Activated CD4-positive, alpha-beta memory T cell treated with anti-CD3 and anti-CD28 coated beads for 36 hours (primary cell): ENCODE results near the gene TSPAN33. TPM values are rescaled to one million over a fixed set of nuclear protein-coding genes. Genes with fewer than 3 reads are reported as not detected.

ENCODE experiments used
- CTCF ChIA-PET: fragments of 350-600 bp; sonication (Branson Sonifier 250); formaldehyde crosslinking; loops from one replicate; lab custom pipeline; 2021; ENCODE audit warnings: antibody characterized with exemption, inconsistent platforms; lab: Charles Lee
- POLR2A ChIA-PET: fragments of 350-600 bp; sonication (Branson Sonifier 250); formaldehyde crosslinking; loops from one replicate; lab custom pipeline; 2021; ENCODE audit warnings: antibody characterized with exemption; lab: Charles Lee
- DNase-seq: peaks from one replicate; pipeline ENCODE4 v3.0.0-alpha.2; 2020
- H3K27ac Mint-ChIP-seq: one replicate; pipeline ENCODE4 v1.8.0; 2021; ENCODE audit warnings: mixed read lengths
- H3K27me3 Mint-ChIP-seq: one replicate; pipeline ENCODE4 v1.8.0; 2021; ENCODE audit warnings: mixed read lengths
- H3K36me3 Mint-ChIP-seq: one replicate; pipeline ENCODE4 v1.8.0; 2021; ENCODE audit warnings: mixed read lengths
- H3K4me1 Mint-ChIP-seq: one replicate; pipeline ENCODE4 v1.8.0; 2021; ENCODE audit warnings: low read depth, mixed read lengths
- H3K4me3 Mint-ChIP-seq: one replicate; pipeline ENCODE4 v1.8.0; 2021; ENCODE audit warnings: mild to moderate bottlenecking, mixed read lengths
- H3K9me3 Mint-ChIP-seq: one replicate; pipeline ENCODE4 v1.8.0; 2021; ENCODE audit warnings: mixed read lengths
- intact Hi-C: fragments of 100-400 bp; cut with micrococcal nuclease; formaldehyde crosslinking; loops from one replicate; pipeline ENCODE4 v1.15.1; 2023
- total RNA-seq, 2 experiments: library from RNA; stranded (reverse); gene quantifications; one replicate each; pipeline ENCODE4 v1.2.3, GENCODE V29; 2021

Gene TSPAN33
- 1 to 10 TPM; 3.3 to 4.1 TPM for total RNA-seq

DNA sequence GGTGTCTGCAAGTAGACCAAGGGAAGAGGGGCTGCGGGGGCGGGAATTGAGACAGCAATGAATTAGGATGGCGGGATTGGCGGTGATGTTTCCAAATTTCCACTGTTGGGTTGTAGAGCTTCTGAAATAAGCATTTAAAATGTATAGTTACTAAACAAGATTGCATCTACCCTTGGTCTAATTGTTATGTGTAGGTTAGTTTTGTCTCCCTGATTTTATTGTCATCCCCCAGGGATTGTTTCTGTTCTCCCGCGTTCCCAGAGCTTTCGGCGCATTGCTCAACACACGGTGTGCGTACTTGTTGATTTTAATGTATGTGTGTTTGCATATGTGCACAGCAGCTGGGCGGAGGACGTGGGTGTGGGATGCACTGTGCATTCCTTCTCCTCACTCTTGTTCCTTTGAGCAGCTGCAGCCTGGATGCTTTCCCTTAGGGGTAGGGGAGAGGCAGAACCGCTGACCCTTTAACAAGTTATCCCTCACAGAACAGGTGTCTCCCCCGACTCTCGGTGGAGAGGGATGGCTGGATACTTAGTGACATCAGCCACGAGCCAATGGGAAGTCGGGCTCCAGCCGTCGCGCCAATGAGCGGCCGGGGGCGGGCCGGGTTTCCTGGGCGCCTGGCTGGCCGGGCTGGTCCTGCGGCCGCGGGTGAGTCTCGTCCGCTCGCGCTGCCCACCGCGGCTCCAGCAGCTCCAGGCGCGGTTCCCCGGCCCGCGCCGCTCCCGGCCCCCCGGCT is at the start of gene TSPAN33:
Gene TSPAN33 (plus strand): TSS at position 613 of the 739 bp plus-strand sequence. CDS start 274 bp downstream, outside the sequence.
- peak; percentile 78 for DNase-seq
- ChIA-PET POLR2A (no interaction called here), CTCF (interaction anchor here (0.6 to 1.9 kb wide), 4 partner anchors 19 to 838 kb away, joined by 3 to 16 read pairs (median 4); no protein-coding TSS in a partner anchor)
- no peak within 1 kb of the TSS for H3K27ac Mint-ChIP-seq
- peaks cover 11% of the 10 kb centered on the region for H3K4me1 Mint-ChIP-seq
- peaks cover 26% of the 10 kb centered on the region for H3K27me3 Mint-ChIP-seq
- H3K4me3 Mint-ChIP-seq = peak within 1 kb of the TSS; percentile 87
- intact Hi-C loops = no loop called here
- H3K9me3 Mint-ChIP-seq = no peaks in the 10 kb centered on the region
- H3K36me3 Mint-ChIP-seq = no peaks in the 10 kb centered on the region

DNA sequence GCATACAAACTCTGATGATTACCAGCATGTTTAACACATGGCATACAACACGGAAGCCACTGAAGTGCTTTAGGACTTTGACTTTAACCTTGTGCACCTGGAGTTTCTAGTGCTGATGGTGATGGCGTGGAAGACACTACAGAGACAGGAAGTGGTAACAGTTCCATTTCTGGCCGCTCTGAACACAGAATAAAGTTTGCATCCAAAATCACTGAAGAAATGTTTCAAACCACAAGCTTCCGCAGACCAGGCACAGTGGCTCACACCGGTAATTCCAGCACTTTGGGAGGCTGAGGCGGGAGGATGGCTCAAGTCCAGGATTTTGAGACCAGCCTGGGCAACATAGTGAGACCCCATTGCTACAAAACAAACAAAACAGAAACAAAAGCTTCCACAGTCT is 49.2 kb upstream of the TSPAN33 start:
- POLR2A ChIA-PET = no interaction called here
- Mint-ChIP-seq H3K4me3 (peak overlapping the region; percentile 18), H3K27me3 (peaks cover 1% of the 10 kb centered on the region), H3K36me3 (no peaks in the 10 kb centered on the region), H3K4me1 (peaks cover 11% of the 10 kb centered on the region), H3K9me3 (no peaks in the 10 kb centered on the region), H3K27ac (no peak overlapping the region)
- CTCF ChIA-PET = interaction anchor here (1.2 kb wide), 2 partner anchors 12 to 68 kb away, joined by 3 to 6 read pairs; no protein-coding TSS in a partner anchor
- DNase-seq = peak; percentile 24
- intact Hi-C loops = no loop called here

DNA sequence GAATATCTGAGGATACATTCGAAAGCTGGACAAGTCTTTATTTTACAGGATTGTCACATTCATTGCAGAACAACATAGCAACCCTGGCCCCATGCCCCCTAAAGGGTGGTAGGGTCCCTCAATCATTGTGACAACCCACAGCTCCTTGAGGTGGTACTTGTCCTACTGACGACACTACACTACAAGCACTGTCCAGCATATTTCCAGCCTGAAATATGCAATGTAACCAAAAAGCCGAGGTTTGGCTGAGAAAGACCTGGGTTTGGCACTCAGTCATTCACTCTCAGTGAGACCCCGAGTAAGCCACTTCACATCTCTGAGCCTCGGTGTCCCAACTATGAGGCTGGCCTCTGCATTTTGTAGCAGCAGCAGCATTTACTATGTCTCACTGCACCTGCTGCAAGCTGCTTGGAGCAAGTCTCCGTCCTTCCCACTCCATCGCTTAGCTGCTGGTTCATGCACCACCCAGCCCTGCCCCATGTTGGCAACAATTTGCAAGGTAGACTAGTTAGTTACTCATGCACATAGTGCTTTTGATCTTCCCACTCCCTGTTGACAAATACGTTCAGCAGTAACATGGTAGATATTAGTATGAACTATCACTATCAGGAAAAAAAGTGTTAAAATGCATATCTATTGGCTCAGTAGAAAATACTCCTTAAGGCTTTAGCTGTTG is 46.0 kb upstream of the TSPAN33 start:
- H3K27ac Mint-ChIP-seq = no peak overlapping the region
- H3K9me3 Mint-ChIP-seq = no peaks in the 10 kb centered on the region
- CTCF ChIA-PET = interaction anchor here (0.6 to 3.5 kb wide), 4 partner anchors 8 to 112 kb away, joined by 3 to 19 read pairs (median 4); no protein-coding TSS in a partner anchor
- peaks cover 6% of the 10 kb centered on the region for H3K4me1 Mint-ChIP-seq
- POLR2A ChIA-PET = no interaction called here
- no peaks in the 10 kb centered on the region for H3K27me3 Mint-ChIP-seq
- intact Hi-C loops = no loop called here
- H3K36me3 Mint-ChIP-seq = no peaks in the 10 kb centered on the region
- no peak overlapping the region for H3K4me3 Mint-ChIP-seq
- no peak for DNase-seq

DNA sequence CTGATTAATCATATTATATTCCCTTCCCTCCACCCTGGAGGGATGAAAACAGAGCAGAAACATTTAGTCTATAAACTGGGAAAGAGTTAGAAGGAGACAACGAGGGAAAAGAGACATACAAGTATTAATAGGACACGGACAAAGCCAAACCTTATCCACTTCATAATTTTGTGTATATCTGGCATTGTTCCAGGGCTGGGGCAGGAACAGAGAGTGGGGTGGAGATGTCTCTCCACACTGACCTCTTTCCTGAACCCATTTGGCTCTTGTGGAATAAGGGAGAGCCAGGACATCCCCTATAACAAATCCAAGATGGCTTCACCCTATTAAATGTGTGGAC is 43.7 kb upstream of the TSPAN33 start:
- Mint-ChIP-seq H3K36me3 (no peaks in the 10 kb centered on the region), H3K4me3 (no peak overlapping the region), H3K4me1 (no peaks in the 10 kb centered on the region), H3K27ac (no peak overlapping the region), H3K27me3 (no peaks in the 10 kb centered on the region), H3K9me3 (no peaks in the 10 kb centered on the region)
- ChIA-PET CTCF (interaction anchor here (3.5 kb wide), 1 partner anchor 10 kb away, joined by 19 read pairs; no protein-coding TSS in a partner anchor), POLR2A (no interaction called here)
- no peak for DNase-seq
- intact Hi-C loops = no loop called here

GRCh38 chr7:129101746-129102145 is 42.8 kb upstream of the TSPAN33 start:
- intact Hi-C loops = no loop called here
- ChIA-PET POLR2A (no interaction called here), CTCF (interaction anchor here (1.2 to 3.5 kb wide), 2 partner anchors 11 to 62 kb away, joined by 4 to 19 read pairs; no protein-coding TSS in a partner anchor)
- Mint-ChIP-seq H3K9me3 (no peaks in the 10 kb centered on the region), H3K27ac (no peak overlapping the region), H3K4me1 (no peaks in the 10 kb centered on the region), H3K36me3 (no peaks in the 10 kb centered on the region), H3K4me3 (no peak overlapping the region), H3K27me3 (no peaks in the 10 kb centered on the region)
- DNase-seq = no peak

- no peak for DNase-seq
- intact Hi-C loops = no loop called here
- POLR2A ChIA-PET = no interaction called here
- H3K4me3 Mint-ChIP-seq = no peak overlapping the region
- H3K27me3 Mint-ChIP-seq = no peaks in the 10 kb centered on the region
- H3K36me3 Mint-ChIP-seq = no peaks in the 10 kb centered on the region
- no peaks in the 10 kb centered on the region for H3K4me1 Mint-ChIP-seq
- H3K9me3 Mint-ChIP-seq = no peaks in the 10 kb centered on the region
- H3K27ac Mint-ChIP-seq = no peak overlapping the region
- CTCF ChIA-PET = interaction anchor here (1.5 kb wide), 1 partner anchor 12 kb away, joined by 6 read pairs; no protein-coding TSS in a partner anchor
These were observed 40.8 kb upstream of the TSPAN33 start for GRCh38 chr7:129103561-129104324.

DNA sequence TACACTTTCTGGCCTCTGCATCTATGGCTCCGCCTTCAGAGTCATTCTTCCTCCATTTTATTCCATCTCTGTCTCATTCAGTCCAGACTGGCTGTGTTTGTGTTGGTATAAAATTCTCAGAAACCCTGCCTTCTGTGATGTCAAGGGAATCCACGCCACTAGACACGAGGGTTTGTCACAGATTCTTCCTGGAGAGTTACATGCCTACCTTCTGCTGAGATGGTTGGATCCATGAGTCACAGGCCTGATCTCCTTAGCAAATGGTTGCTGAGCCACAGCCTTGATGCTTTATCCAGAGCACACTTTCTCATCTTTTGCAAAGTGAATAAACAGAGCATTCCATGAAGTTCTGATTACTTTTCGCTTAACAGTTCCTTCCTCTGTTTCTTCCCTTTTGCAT is 35.9 kb upstream of the TSPAN33 start:
- no peaks in the 10 kb centered on the region for H3K27me3 Mint-ChIP-seq
- POLR2A ChIA-PET = no interaction called here
- intact Hi-C loops = no loop called here
- H3K36me3 Mint-ChIP-seq = no peaks in the 10 kb centered on the region
- H3K4me3 Mint-ChIP-seq = no peak overlapping the region
- CTCF ChIA-PET = interaction anchor here (0.6 kb wide), 1 partner anchor 63 kb away, joined by 3 read pairs; no protein-coding TSS in a partner anchor
- H3K27ac Mint-ChIP-seq = no peak overlapping the region
- H3K9me3 Mint-ChIP-seq = no peaks in the 10 kb centered on the region
- no peaks in the 10 kb centered on the region for H3K4me1 Mint-ChIP-seq
- no peak for DNase-seq

- DNase-seq = no peak
- H3K4me1 Mint-ChIP-seq = no peaks in the 10 kb centered on the region
- no peak overlapping the region for H3K27ac Mint-ChIP-seq
- CTCF ChIA-PET = interaction anchor here (3.6 kb wide), 1 partner anchor 19 kb away, joined by 15 read pairs; no protein-coding TSS in a partner anchor
- H3K27me3 Mint-ChIP-seq = peaks cover 4% of the 10 kb centered on the region
- no peak overlapping the region for H3K4me3 Mint-ChIP-seq
- intact Hi-C loops = no loop called here
- H3K9me3 Mint-ChIP-seq = no peaks in the 10 kb centered on the region
- H3K36me3 Mint-ChIP-seq = no peaks in the 10 kb centered on the region
- POLR2A ChIA-PET = no interaction called here
These were observed 34.1 kb upstream of the TSPAN33 start for GRCh38 chr7:129110258-129110981.

DNA sequence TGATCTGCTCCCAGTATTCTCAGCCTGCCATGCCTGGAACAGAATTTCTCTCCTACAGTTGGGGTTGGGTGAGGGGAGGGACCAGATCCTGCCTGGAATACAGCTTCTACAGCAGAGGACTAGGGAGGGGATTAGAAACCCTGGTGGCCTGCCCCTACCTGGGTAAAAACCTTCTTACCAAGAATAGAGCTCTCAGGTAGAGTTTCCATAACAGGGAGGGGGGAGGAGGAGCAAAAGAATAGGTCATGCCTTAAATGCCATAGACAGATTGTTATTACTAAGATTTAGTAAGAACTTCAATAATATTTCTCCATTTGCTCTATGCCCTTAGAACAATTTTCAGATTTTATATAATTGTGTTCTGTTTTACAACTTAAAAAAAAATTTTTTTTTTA is 33.5 kb upstream of the TSPAN33 start:
- no peaks in the 10 kb centered on the region for H3K9me3 Mint-ChIP-seq
- DNase-seq = no peak
- no peak overlapping the region for H3K4me3 Mint-ChIP-seq
- no peaks in the 10 kb centered on the region for H3K4me1 Mint-ChIP-seq
- intact Hi-C loops = no loop called here
- peaks cover 6% of the 10 kb centered on the region for H3K27me3 Mint-ChIP-seq
- H3K36me3 Mint-ChIP-seq = no peaks in the 10 kb centered on the region
- CTCF ChIA-PET = interaction anchor here (0.7 to 3.6 kb wide), 2 partner anchors 20 to 65 kb away, joined by 3 to 15 read pairs; no protein-coding TSS in a partner anchor
- no peak overlapping the region for H3K27ac Mint-ChIP-seq
- POLR2A ChIA-PET = no interaction called here

- ChIA-PET CTCF (interaction anchor here (1.2 to 2.1 kb wide), 2 partner anchors 10 to 24 kb away, joined by 5 to 7 read pairs; no protein-coding TSS in a partner anchor), POLR2A (no interaction called here)
- Mint-ChIP-seq H3K9me3 (peaks cover 7% of the 10 kb centered on the region), H3K4me1 (no peaks in the 10 kb centered on the region), H3K27ac (no peak overlapping the region), H3K27me3 (peaks cover 14% of the 10 kb centered on the region), H3K36me3 (peaks cover 1% of the 10 kb centered on the region), H3K4me3 (no peak overlapping the region)
- no peak for DNase-seq
- intact Hi-C loops = no loop called here
These were observed 28.8 kb upstream of the TSPAN33 start for GRCh38 chr7:129115676-129116075.

DNA sequence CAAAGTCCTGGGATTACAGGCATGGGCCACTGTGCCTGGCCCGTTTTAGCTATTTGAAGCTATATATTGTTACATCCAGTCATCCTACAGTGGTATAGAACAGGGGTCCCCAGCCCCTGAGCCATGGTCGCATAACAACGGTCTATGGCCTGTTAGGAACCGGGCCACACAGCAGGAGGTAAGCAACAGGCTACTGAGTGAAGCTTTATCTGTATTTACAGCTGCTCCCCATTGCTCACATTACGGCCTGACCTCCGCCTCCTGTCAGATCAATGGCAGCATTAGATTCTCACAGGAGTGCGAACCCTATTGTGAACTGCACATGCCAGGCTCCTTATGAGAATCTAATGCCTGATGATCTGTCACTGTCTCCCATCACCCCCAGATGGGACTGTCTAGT is 26.3 kb upstream of the TSPAN33 start:
- ChIA-PET CTCF (interaction anchor here (0.7 kb wide), 1 partner anchor 46 kb away, joined by 3 read pairs; no protein-coding TSS in a partner anchor), POLR2A (no interaction called here)
- H3K4me3 Mint-ChIP-seq = no peak overlapping the region
- H3K9me3 Mint-ChIP-seq = peaks cover 22% of the 10 kb centered on the region
- no peak for DNase-seq
- H3K4me1 Mint-ChIP-seq = peaks cover 22% of the 10 kb centered on the region
- H3K36me3 Mint-ChIP-seq = peaks cover 10% of the 10 kb centered on the region
- no peak overlapping the region for H3K27ac Mint-ChIP-seq
- intact Hi-C loops = no loop called here
- peaks cover 21% of the 10 kb centered on the region for H3K27me3 Mint-ChIP-seq
